K562 (cell line): ENCODE results near the gene EPB41L2. TPM values are rescaled to one million over a fixed set of nuclear protein-coding genes. Genes with fewer than 3 reads are reported as not detected.

Source experiments
- AFF1 ChIP-seq, 2 experiments: fragments of 450-650 bp; IDR thresholded peaks; 2 replicates each; pipeline ENCODE4 v1.6.1; 2018; ENCODE audit warnings: mild to moderate bottlenecking in 2 of 2, low read depth in 1 of 2; ENCODE audit not compliant: partially characterized antibody in 2 of 2
- ATF7 ChIP-seq: fragments of 450-650 bp; IDR thresholded peaks from 2 replicates; pipeline ENCODE4 v1.7.1; 2014; ENCODE audit warnings: mild to moderate bottlenecking, moderate library complexity
- CAMTA2 ChIP-seq: fragments of 250-450 bp; sonication (Bioruptor Pico); conservative IDR thresholded peaks from 2 replicates; pipeline ENCODE4 v1.5.1; 2022
- CC2D1A ChIP-seq: fragments of 450-650 bp; IDR thresholded peaks from 2 replicates; pipeline ENCODE4 v1.6.1; 2017; ENCODE audit warnings: mild to moderate bottlenecking
- ERF ChIP-seq: fragments of 450-650 bp; formaldehyde crosslinking; IDR thresholded peaks from 2 replicates; pipeline ENCODE4 v1.4.0; 2020; ENCODE audit warnings: mild to moderate bottlenecking, mixed read lengths
- FIP1L1 ChIP-seq: fragments of 200-400 bp; formaldehyde crosslinking; IDR thresholded peaks from 2 replicates; pipeline ENCODE4 v1.6.1; 2018; ENCODE audit warnings: mild to moderate bottlenecking, low read depth, low read length; ENCODE audit not compliant: poor library complexity, severe bottlenecking
- GABPB1 ChIP-seq: sonication (generic); formaldehyde crosslinking; IDR thresholded peaks from 2 replicates; pipeline ENCODE4 v1.8.0; 2022; ENCODE audit warnings: mild to moderate bottlenecking, missing genetic modification reagents
- HDAC1 ChIP-seq, 2 experiments: fragments of 450-650 bp; IDR thresholded peaks; 2 replicates each; pipeline ENCODE4 v1.6.1; 2016 to 2017; ENCODE audit warnings: inconsistent platforms in 1 of 2, mild to moderate bottlenecking in 1 of 2, moderate library complexity in 1 of 2
- KDM1A ChIP-seq, 2 experiments: fragments of 450-650 bp; IDR thresholded peaks; 2 replicates each; pipeline ENCODE4 v1.6.1; 2016; ENCODE audit warnings: mild to moderate bottlenecking in 2 of 2
- KLF10 ChIP-seq: fragments of 250-450 bp; sonication (Bioruptor Pico); IDR thresholded peaks from 2 replicates; pipeline ENCODE4 v1.6.1; 2021; ENCODE audit warnings: matching md5 sums
- L3MBTL2 ChIP-seq: fragments of 450-650 bp; IDR thresholded peaks from 2 replicates; pipeline ENCODE4 v1.6.1; 2016; ENCODE audit warnings: mild to moderate bottlenecking, moderate library complexity
- MEF2D ChIP-seq: conservative IDR thresholded peaks from 2 replicates; pipeline ENCODE4 v1.6.1; 2016; ENCODE audit warnings: low read depth, missing genetic modification characterization, missing compliant biosample characterization
- NELFE ChIP-seq: IDR thresholded peaks from 2 replicates; pipeline ENCODE4 v1.6.1; 2011; ENCODE audit warnings: mild to moderate bottlenecking; ENCODE audit not compliant: insufficient read depth, insufficient read length
- NEUROD1 ChIP-seq: fragments of 150-350 bp; IDR thresholded peaks from 2 replicates; pipeline ENCODE4 v1.6.1; 2014; ENCODE audit warnings: borderline replicate concordance, low read length, low read depth; ENCODE audit not compliant: partially characterized antibody
- NFATC3 ChIP-seq: fragments of 450-650 bp; IDR thresholded peaks from 2 replicates; pipeline ENCODE4 v1.6.1; 2017; ENCODE audit warnings: mild to moderate bottlenecking
- RBM39 ChIP-seq: fragments of 200-400 bp; formaldehyde crosslinking; optimal IDR thresholded peaks from 2 replicates; pipeline ENCODE3; 2018; ENCODE audit warnings: low read depth, low read length
- SUPT5H ChIP-seq: fragments of 450-650 bp; IDR thresholded peaks from 2 replicates; pipeline ENCODE4 v1.6.1; 2016
- ZBTB12 ChIP-seq: fragments of 250-450 bp; sonication (Bioruptor Pico); IDR thresholded peaks from 2 replicates; pipeline ENCODE4 v1.4.0; 2020
- ZKSCAN8 ChIP-seq: fragments of 200-800 bp; sonication (Bioruptor generic); IDR thresholded peaks from 2 replicates; pipeline ENCODE4 v1.6.1; 2016; ENCODE audit warnings: missing genetic modification characterization, missing compliant biosample characterization
- polyA plus RNA-seq, 8 experiments: library from polyadenylated mRNA; depleted of rRNA in 4 of 8; stranded (reverse) in 5 of 8; unstranded in 3 of 8; fragments of >200 nt; fragmentation: Nextera tagmentation in 2 of 8; fragmentation: Illumina TruSeq in 1 of 8; extraction: Ambion mirVana in 2 of 8; extraction: Trizol in 1 of 8; gene quantifications; 2 replicates each; pipeline versions ENCODE4 v1.2.1 to v1.2.3, GENCODE V29; 2011 to 2014; ENCODE audit warnings: inconsistent platforms in 1 of 8, missing spikeins in 1 of 8
- total RNA-seq, 7 experiments: library from RNA; depleted of rRNA in 6 of 7; stranded (reverse); fragments of >200 nt in 6 of 7; fragmentation: Illumina TruSeq in 2 of 7; extraction: Trizol in 2 of 7; gene quantifications; 2 replicates each; pipeline versions ENCODE4 v1.2.1 to v1.2.3, GENCODE V29; 2011 to 2021; ENCODE audit warnings: low replicate concordance in 1 of 7
- TF ChIP-seq, protein P1 (sequence below): fragments of 250-450 bp; sonication (Bioruptor Pico); IDR thresholded peaks from 2 replicates; pipeline ENCODE4 v1.4.0; 2020

EPB41L2 gene
- total and polyA plus RNA-seq, 9 of the 15 experiments (the other 6 are each of a cell fraction or from before 2014, with no cell fraction given) = 5.1 to 53.6 (median 25.0) TPM

DNA sequence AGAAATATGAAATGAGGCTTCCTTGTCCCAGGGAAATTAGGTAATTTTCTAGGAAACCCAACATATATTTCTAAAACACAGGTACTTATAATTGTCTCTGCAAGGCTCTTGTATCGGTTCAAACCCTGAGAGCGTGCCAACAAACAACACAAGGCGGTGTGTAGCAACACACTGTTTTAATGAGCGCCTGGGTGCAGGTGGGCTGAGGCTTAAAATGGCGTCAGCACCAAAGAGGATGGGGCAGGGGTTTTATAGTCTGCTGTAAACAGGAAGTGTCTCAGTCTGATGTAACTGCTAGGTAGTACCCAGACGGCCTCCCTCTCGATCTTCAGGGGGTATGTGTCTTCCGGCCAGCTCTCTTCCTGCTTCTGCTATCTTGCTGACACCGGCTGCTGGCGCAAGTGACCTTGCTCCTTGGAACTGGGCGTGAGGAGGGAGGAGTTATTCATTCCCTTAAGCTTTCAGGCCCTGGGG is 69.7 kb downstream of the EPB41L2 start (continued):
- TF ChIP-seq AFF1 (IDR thresholded peaks at IDR 0.05; ENCODE audit: low read depth in 1 of 2, partially characterized antibody in 2 of 2) = peak in 1 of 2 experiments; percentile 27
- peak; percentile 69 for TF ChIP-seq GABPB1 (CRISPR knock-in tag)
- no peak for TF ChIP-seq CAMTA2
- TF ChIP-seq L3MBTL2 = peak; percentile 44; the same call in 1 of the 2 replicates
- peak; percentile 32 for TF ChIP-seq NEUROD1
- no peak for TF ChIP-seq ZBTB12 (CRISPR knock-in tag)
- 0 out of 2 replicates have a peak, but pooled peaks have one; percentile 25 for TF ChIP-seq MEF2D
- peak; percentile 74; the same call in 1 of the 2 replicates for TF ChIP-seq ZKSCAN8 (CRISPR knock-in tag)
- no peak for TF ChIP-seq ERF
- TF ChIP-seq, protein P1, sequence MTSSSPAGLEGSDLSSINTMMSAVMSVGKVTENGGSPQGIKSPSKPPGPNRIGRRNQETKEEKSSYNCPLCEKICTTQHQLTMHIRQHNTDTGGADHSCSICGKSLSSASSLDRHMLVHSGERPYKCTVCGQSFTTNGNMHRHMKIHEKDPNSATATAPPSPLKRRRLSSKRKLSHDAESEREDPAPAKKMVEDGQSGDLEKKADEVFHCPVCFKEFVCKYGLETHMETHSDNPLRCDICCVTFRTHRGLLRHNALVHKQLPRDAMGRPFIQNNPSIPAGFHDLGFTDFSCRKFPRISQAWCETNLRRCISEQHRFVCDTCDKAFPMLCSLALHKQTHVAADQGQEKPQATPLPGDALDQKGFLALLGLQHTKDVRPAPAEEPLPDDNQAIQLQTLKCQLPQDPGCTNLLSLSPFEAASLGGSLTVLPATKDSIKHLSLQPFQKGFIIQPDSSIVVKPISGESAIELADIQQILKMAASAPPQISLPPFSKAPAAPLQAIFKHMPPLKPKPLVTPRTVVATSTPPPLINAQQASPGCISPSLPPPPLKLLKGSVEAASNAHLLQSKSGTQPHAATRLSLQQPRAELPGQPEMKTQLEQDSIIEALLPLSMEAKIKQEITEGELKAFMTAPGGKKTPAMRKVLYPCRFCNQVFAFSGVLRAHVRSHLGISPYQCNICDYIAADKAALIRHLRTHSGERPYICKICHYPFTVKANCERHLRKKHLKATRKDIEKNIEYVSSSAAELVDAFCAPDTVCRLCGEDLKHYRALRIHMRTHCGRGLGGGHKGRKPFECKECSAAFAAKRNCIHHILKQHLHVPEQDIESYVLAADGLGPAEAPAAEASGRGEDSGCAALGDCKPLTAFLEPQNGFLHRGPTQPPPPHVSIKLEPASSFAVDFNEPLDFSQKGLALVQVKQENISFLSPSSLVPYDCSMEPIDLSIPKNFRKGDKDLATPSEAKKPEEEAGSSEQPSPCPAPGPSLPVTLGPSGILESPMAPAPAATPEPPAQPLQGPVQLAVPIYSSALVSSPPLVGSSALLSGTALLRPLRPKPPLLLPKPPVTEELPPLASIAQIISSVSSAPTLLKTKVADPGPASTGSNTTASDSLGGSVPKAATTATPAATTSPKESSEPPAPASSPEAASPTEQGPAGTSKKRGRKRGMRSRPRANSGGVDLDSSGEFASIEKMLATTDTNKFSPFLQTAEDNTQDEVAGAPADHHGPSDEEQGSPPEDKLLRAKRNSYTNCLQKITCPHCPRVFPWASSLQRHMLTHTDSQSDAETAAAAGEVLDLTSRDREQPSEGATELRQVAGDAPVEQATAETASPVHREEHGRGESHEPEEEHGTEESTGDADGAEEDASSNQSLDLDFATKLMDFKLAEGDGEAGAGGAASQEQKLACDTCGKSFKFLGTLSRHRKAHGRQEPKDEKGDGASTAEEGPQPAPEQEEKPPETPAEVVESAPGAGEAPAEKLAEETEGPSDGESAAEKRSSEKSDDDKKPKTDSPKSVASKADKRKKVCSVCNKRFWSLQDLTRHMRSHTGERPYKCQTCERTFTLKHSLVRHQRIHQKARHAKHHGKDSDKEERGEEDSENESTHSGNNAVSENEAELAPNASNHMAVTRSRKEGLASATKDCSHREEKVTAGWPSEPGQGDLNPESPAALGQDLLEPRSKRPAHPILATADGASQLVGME (CRISPR knock-in tag) = no peak
- TF ChIP-seq CC2D1A = 0 out of 2 replicates have a peak, but pooled peaks have one; percentile 44
- TF ChIP-seq RBM39 = no peak
- no peak for TF ChIP-seq FIP1L1
- TF ChIP-seq KDM1A (IDR thresholded peaks at IDR 0.05) = peak in 1 of 2 experiments; percentile 7; a peak in 1 of 4 replicates
- no peak for TF ChIP-seq NFATC3
- TF ChIP-seq ATF7 = peak; percentile 84
- TF ChIP-seq SUPT5H = 0 out of 2 replicates have a peak, but pooled peaks have one; percentile 21
- no peak for TF ChIP-seq NELFE
- no peak for TF ChIP-seq HDAC1 (IDR thresholded peaks at IDR 0.05)
- TF ChIP-seq KLF10 = no peak
